DND-41 (cell line): ENCODE results near the gene MEPCE.

Experiments
- ATAC-seq: fragments of 200-7000 bp; cut with Tn5 transposase; 3 replicates; pipeline ENCODE4 v1.9.1; 2021; ENCODE audit warnings: low read depth; ENCODE audit not compliant: insufficient read depth
- DNase-seq: peaks from one replicate; pipeline ENCODE4 v3.0.0-alpha.2; 2020
- H2AFZ ChIP-seq: 2 replicates; pipeline ENCODE4 v1.6.0; 2012; ENCODE audit warnings: low read depth, low read length
- H3K27ac ChIP-seq: 2 replicates; pipeline ENCODE4 v1.5.1; 2012; ENCODE audit warnings: low read length, inconsistent platforms
- H3K27me3 ChIP-seq: fragments of 200-600 bp; sonication (generic); 2 replicates; pipeline ENCODE4 v1.6.0; 2012; ENCODE audit warnings: low read length, mild to moderate bottlenecking, inconsistent platforms; ENCODE audit not compliant: insufficient read depth, poor library complexity
- H3K36me3 ChIP-seq: 2 replicates; pipeline ENCODE4 v1.5.1; 2012; ENCODE audit warnings: low read length, inconsistent platforms; ENCODE audit not compliant: insufficient read depth
- H3K4me1 ChIP-seq: 2 replicates; pipeline ENCODE4 v1.5.1; 2012; ENCODE audit warnings: mild to moderate bottlenecking, low read length; ENCODE audit not compliant: insufficient read depth
- H3K4me2 ChIP-seq: 2 replicates; pipeline ENCODE4 v1.6.0; 2012; ENCODE audit warnings: mild to moderate bottlenecking, moderate library complexity, low read length, inconsistent platforms; ENCODE audit not compliant: insufficient read depth
- H3K4me3 ChIP-seq, 2 experiments: fragments of 200-600 bp in 1 of 2; shearing (Covaris generic) in 1 of 2; 2 replicates each; pipeline ENCODE4 v1.5.1; 2012 to 2016; ENCODE audit warnings: inconsistent platforms in 2 of 2, low read length in 2 of 2, mild to moderate bottlenecking in 2 of 2, low read depth in 1 of 2, moderate library complexity in 1 of 2
- H3K79me2 ChIP-seq: 2 replicates; pipeline ENCODE4 v1.6.0; 2012; ENCODE audit warnings: low read length, inconsistent platforms; ENCODE audit not compliant: insufficient read depth
- H3K9ac ChIP-seq: 2 replicates; pipeline ENCODE4 v1.6.0; 2012; ENCODE audit warnings: low read depth, mild to moderate bottlenecking, inconsistent platforms, low read length, moderate library complexity
- H3K9me3 ChIP-seq: 2 replicates; pipeline ENCODE4 v1.5.1; 2012; ENCODE audit warnings: low read length, moderate library complexity, mild to moderate bottlenecking, inconsistent platforms; ENCODE audit not compliant: insufficient read depth, severe bottlenecking
- H4K20me1 ChIP-seq: 2 replicates; pipeline ENCODE4 v1.6.0; 2012; ENCODE audit warnings: low read length; ENCODE audit not compliant: insufficient read depth
- EZH2 ChIP-seq: IDR thresholded peaks from 3 replicates; pipeline ENCODE4 v1.6.1; 2012; ENCODE audit warnings: borderline replicate concordance, low read depth, mild to moderate bottlenecking, moderate library complexity, low read length, inconsistent platforms; ENCODE audit not compliant: severe bottlenecking
- TF ChIP-seq, protein P1 (sequence below): IDR thresholded peaks from 2 replicates; pipeline ENCODE4 v1.5.1; 2012; ENCODE audit warnings: borderline replicate concordance, low read length, moderate library complexity, mild to moderate bottlenecking; ENCODE audit not compliant: poor library complexity, severe bottlenecking; ENCODE audit errors: extremely low read depth

Gene MEPCE

DNA sequence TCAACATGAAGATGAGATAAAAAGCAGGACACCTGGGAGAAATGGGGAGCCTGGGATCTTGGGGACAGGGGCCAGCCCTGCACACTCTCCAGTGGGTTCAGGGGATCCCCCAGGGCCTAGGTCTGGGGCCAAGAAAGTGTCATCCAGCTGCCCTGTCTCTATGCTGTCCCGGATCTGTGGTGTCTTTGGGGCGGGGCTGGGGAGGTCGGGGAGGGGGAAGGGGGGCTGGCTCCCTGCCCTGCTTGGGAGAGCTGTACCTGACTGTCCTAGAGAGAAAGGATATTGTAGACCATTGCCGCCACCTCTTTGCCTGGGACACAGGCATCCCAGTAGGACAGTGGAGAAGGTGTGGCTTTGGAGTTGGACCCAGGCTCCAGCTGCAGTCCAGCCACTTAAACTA lies 41.4 kb downstream of the MEPCE start:
- Histone ChIP-seq H3K4me2 (no peak overlapping the region), H3K4me1 (peaks cover 12% of the 10 kb centered on the region), H4K20me1 (peaks cover 39% of the 10 kb centered on the region), H3K9me3 (no peaks in the 10 kb centered on the region), H3K9ac (no peak overlapping the region), H2AFZ (no peak overlapping the region), H3K27me3 (no peaks in the 10 kb centered on the region), H3K27ac (no peak overlapping the region), H3K36me3 (peaks cover 68% of the 10 kb centered on the region), H3K4me3 (no peak overlapping the region), H3K79me2 (peaks cover 12% of the 10 kb centered on the region)
- TF ChIP-seq EZH2, result no peak
- TF ChIP-seq, protein P1, sequence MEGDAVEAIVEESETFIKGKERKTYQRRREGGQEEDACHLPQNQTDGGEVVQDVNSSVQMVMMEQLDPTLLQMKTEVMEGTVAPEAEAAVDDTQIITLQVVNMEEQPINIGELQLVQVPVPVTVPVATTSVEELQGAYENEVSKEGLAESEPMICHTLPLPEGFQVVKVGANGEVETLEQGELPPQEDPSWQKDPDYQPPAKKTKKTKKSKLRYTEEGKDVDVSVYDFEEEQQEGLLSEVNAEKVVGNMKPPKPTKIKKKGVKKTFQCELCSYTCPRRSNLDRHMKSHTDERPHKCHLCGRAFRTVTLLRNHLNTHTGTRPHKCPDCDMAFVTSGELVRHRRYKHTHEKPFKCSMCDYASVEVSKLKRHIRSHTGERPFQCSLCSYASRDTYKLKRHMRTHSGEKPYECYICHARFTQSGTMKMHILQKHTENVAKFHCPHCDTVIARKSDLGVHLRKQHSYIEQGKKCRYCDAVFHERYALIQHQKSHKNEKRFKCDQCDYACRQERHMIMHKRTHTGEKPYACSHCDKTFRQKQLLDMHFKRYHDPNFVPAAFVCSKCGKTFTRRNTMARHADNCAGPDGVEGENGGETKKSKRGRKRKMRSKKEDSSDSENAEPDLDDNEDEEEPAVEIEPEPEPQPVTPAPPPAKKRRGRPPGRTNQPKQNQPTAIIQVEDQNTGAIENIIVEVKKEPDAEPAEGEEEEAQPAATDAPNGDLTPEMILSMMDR, result no peak
- no peak for ATAC-seq
- no peak for DNase-seq

DNA sequence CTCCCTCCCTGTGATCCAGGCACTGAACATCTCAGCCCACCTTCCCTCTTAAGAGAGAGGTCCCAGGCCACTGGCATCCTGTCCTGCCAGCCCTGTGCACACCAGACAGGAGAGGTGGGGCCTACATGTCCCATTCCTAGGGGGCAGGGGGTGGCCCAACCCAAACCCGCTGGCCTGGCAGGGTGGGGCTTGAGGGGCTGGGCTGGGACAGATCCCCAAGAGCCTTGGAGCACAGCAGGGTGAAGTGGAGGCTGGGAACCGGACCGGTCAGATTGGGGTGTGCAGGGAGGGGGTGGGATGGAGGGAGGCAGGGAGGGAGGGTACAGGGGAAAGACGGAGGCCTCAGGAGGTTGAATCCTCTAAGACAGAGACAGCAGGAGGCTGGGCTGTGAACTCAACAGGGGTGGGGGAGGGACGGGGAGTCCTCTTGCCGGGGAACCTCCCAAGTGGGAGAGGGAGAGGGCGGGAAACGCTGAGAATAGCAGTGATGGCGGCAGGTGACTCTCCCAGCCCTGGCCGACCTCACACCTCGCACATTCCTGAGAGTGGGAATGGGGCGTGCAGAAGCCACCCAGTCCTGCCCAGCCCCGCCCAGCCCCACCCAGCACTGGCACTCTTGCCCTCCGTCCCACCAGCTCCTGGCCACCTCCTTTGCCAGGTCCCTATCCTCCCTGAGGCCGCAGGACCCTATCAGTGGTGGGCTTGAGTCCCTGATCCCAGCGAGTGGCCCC lies 42.7 kb downstream of the MEPCE start:
- peaks cover 45% of the 10 kb centered on the region for H4K20me1 ChIP-seq
- no peak overlapping the region for H2AFZ ChIP-seq
- no peak overlapping the region for H3K4me2 ChIP-seq
- H3K4me3 ChIP-seq, result no peak overlapping the region
- peaks cover 25% of the 10 kb centered on the region for H3K79me2 ChIP-seq
- TF ChIP-seq, protein P1, result no peak
- TF ChIP-seq EZH2, result no peak
- H3K9me3 ChIP-seq, result no peaks in the 10 kb centered on the region
- H3K9ac ChIP-seq, result no peak overlapping the region
- no peak for DNase-seq
- H3K27ac ChIP-seq, result no peak overlapping the region
- H3K4me1 ChIP-seq, result peaks cover 25% of the 10 kb centered on the region
- no peaks in the 10 kb centered on the region for H3K27me3 ChIP-seq
- no peak for ATAC-seq
- peaks cover 74% of the 10 kb centered on the region for H3K36me3 ChIP-seq

DNA sequence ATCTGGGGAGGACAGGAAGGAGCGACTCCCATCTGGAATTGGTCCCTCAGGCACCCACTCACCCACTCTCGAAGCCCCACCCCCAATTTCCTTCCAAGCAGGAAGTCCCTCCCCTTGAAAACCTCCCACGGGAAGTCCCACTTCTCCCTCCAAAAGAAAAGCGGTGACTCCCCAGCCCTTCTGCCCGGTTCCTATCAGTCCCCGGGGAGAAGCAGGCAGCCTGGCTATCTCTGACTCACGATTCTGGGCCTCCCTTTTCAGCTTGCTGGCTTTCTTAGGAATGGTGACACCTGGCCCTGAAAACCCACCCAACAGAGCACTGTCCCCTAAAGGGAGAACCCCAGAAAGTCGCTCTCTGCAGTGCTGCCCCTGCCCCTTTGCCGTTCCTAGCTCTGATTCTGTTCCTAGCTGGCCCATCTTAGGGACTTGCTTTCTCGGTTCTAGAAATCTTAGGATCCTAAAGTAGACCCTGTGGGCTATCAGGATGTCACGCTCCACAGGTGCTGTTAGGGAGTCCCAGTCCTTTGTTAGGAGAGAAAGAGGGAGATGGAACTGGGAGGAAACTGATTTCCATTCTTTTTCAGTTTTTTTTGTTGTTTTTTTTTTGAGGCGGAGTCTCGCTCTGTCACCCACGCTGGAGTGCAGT lies 43.3 kb downstream of the MEPCE start:
- H3K4me1 ChIP-seq, result peaks cover 32% of the 10 kb centered on the region
- no peaks in the 10 kb centered on the region for H3K27me3 ChIP-seq
- no peak for TF ChIP-seq EZH2
- TF ChIP-seq, protein P1, result no peak
- peaks cover 71% of the 10 kb centered on the region for H3K36me3 ChIP-seq
- peaks cover 32% of the 10 kb centered on the region for H3K79me2 ChIP-seq
- peak overlapping the region; percentile 25; the same call in 1 of the 2 replicates for H3K27ac ChIP-seq
- ATAC-seq (no peak), DNase-seq (no peak)
- H2AFZ ChIP-seq, result no peak overlapping the region
- peaks cover 47% of the 10 kb centered on the region for H4K20me1 ChIP-seq
- no peak overlapping the region for H3K4me3 ChIP-seq
- H3K4me2 ChIP-seq, result no peak overlapping the region
- no peaks in the 10 kb centered on the region for H3K9me3 ChIP-seq
- H3K9ac ChIP-seq, result no peak overlapping the region
